PC-3 (cell line): ENCODE measurements around the gene RRH.

Experiments
- CTCF ChIP-seq: fragments of 300-600 bp; sonication (generic); conservative IDR thresholded peaks from 2 replicates; pipeline ENCODE4 v1.5.1; 2017; ENCODE audit warnings: antibody characterized with exemption, low read depth, mild to moderate bottlenecking, low read length
- EZH2 ChIP-seq: fragments of 300-600 bp; sonication (generic); IDR thresholded peaks from one replicate; pipeline ENCODE4 v1.6.1; 2017; ENCODE audit warnings: antibody characterized with exemption, mild to moderate bottlenecking, low read length; ENCODE audit not compliant: unreplicated experiment

GRCh38 chr4:109877400-109877799, 49.6 kb downstream of the RRH start:
- TF ChIP-seq CTCF (no peak), EZH2 (no peak)
